ENCODE data around the gene CDK17. TPM values are rescaled to one million over a fixed set of nuclear protein-coding genes. Genes with fewer than 3 reads are reported as not detected.

Gene CDK17
- total RNA-seq, 1 donor from 2014 or later = 46.7 TPM

DNA sequence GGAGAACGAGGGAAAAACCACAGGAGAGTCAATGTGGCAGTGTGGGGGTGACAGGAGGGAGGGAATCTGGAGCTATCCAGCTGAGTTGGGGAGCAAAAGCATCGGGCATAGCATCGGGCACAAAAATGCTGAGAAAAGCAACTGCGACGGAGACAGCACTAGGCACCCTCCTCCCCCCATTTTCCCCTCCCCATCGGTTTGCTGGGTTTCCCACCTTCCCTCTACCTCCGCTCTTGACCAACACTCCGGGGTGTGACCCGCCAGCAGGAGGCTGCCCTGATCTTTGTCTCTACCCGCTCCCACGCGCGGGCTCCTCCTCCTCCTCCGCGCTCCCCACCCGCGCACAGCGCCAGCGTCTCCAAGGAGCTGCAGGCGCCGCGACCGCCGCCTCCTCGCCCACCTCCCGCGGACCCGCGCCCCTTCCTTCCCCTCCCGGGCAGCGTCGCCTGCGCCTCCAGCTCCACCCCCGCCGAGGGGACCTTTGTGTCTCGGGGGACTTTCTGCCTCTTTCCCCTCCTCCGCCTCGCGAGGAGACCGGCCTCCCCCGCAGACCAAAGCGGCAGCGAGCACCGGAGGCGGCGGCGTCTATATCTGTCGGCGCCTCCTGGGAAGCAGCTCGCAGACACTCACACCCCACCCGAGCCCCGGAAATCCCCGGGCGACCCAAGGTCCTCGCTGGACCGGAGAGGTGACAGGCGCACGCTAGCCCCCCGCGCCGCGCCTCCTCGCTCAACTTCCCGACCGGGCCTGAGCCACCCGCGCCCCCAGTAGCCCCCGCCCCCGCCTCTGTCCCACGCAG lies 920 bp downstream of the CDK17 start:
- peaks cover 12% of the 10 kb centered on the region for H3K9me3 Mint-ChIP-seq (ENCODE audit: unreplicated experiment)
- peaks cover 4% of the 10 kb centered on the region for H3K36me3 Mint-ChIP-seq (ENCODE audit: unreplicated experiment)
- TF ChIP-seq, protein P1, sequence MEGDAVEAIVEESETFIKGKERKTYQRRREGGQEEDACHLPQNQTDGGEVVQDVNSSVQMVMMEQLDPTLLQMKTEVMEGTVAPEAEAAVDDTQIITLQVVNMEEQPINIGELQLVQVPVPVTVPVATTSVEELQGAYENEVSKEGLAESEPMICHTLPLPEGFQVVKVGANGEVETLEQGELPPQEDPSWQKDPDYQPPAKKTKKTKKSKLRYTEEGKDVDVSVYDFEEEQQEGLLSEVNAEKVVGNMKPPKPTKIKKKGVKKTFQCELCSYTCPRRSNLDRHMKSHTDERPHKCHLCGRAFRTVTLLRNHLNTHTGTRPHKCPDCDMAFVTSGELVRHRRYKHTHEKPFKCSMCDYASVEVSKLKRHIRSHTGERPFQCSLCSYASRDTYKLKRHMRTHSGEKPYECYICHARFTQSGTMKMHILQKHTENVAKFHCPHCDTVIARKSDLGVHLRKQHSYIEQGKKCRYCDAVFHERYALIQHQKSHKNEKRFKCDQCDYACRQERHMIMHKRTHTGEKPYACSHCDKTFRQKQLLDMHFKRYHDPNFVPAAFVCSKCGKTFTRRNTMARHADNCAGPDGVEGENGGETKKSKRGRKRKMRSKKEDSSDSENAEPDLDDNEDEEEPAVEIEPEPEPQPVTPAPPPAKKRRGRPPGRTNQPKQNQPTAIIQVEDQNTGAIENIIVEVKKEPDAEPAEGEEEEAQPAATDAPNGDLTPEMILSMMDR (IDR thresholded peaks at IDR 0.05; ENCODE audit: partially characterized antibody, unreplicated experiment) = no peak
- H3K27me3 Mint-ChIP-seq (ENCODE audit: unreplicated experiment) = peaks cover 2% of the 10 kb centered on the region
- peak overlapping the region; percentile 98 for H3K4me3 Mint-ChIP-seq (ENCODE audit: unreplicated experiment)
- peak; percentile 83 for DNase-seq
- H3K4me1 Mint-ChIP-seq (ENCODE audit: low read depth, unreplicated experiment) = peaks cover 27% of the 10 kb centered on the region
- H3K27ac Mint-ChIP-seq (ENCODE audit: unreplicated experiment) = peak overlapping the region; percentile 97

DNA sequence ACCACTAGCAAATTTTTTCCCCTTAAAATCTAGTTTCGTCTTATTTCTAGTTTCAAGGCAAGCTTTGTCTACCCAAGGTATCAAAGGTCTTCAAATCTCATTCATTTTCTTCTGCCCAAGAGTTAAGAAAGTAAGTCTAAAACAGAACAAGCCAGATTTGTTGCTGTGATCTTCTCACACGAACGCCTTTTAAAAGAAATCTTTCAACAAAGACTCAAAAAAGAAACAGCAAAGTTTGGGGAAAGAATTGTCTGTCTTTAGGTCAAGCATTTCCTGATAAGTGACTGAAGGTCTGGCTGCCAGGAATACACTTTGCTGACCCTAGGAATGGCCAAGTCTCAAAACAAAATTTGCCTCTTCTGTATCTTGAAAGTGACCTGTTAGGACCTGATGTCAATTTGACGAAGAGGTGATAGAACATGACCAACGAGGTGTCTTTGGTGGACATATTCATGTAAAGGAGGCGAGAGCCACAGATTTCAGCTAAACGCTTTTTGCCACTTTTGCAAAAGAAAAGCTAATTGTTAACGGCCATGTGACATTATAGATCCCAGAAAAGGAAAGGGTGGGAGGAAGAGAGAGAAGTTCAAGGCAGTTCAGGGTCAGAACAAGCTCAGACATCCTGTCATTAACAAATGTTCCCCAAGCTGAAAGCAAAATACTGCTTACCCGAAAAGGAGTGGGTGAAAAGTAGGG lies 1.7 kb downstream of the CDK17 start:
- H3K9me3 Mint-ChIP-seq (ENCODE audit: unreplicated experiment) = peaks cover 12% of the 10 kb centered on the region
- peak overlapping the region; percentile 98 for H3K4me3 Mint-ChIP-seq (ENCODE audit: unreplicated experiment)
- H3K36me3 Mint-ChIP-seq (ENCODE audit: unreplicated experiment) = peaks cover 4% of the 10 kb centered on the region
- no peak for DNase-seq
- peak overlapping the region; percentile 97 for H3K27ac Mint-ChIP-seq (ENCODE audit: unreplicated experiment)
- TF ChIP-seq, protein P1 (IDR thresholded peaks at IDR 0.05; ENCODE audit: partially characterized antibody, unreplicated experiment) = no peak
- peaks cover 2% of the 10 kb centered on the region for H3K27me3 Mint-ChIP-seq (ENCODE audit: unreplicated experiment)
- peaks cover 27% of the 10 kb centered on the region for H3K4me1 Mint-ChIP-seq (ENCODE audit: low read depth, unreplicated experiment)

DNA sequence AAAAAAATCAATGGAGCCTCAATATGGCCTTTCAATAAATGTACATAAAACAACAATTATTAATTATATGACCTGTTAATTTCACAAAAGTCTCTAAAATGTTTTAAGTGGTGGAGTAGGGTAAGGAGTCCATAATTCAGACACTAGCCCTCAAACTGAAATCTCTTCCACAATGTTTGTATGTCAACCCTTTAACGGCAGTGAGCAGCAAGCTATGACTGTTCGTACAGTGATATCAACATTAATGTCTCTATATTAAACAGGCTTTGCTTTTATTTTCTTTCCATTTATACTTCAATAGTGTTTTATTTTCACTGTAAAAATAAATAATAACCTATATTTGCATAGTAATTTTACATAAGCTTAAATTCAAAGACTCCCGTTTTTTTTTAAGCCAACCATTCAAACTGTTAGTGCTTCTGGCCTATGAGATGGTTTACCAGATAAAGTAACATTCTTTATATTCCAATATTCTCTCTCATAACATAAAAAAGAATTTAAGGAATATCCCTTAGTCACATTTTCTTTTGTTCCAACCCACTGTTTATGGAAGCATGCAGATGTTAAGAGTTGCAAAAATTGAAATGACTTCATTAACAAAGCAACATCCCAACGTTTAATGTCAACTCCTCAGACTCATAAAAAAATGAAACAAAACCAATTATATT lies 2.3 kb downstream of the CDK17 start:
- Mint-ChIP-seq H3K9me3 (ENCODE audit: unreplicated experiment) (peaks cover 12% of the 10 kb centered on the region), H3K27ac (ENCODE audit: unreplicated experiment) (peak overlapping the region; percentile 97), H3K4me1 (ENCODE audit: low read depth, unreplicated experiment) (peaks cover 27% of the 10 kb centered on the region), H3K27me3 (ENCODE audit: unreplicated experiment) (peaks cover 2% of the 10 kb centered on the region), H3K4me3 (ENCODE audit: unreplicated experiment) (peak overlapping the region; percentile 98), H3K36me3 (ENCODE audit: unreplicated experiment) (peaks cover 4% of the 10 kb centered on the region)
- DNase-seq = no peak
- TF ChIP-seq, protein P1 (IDR thresholded peaks at IDR 0.05; ENCODE audit: partially characterized antibody, unreplicated experiment) = no peak

DNA sequence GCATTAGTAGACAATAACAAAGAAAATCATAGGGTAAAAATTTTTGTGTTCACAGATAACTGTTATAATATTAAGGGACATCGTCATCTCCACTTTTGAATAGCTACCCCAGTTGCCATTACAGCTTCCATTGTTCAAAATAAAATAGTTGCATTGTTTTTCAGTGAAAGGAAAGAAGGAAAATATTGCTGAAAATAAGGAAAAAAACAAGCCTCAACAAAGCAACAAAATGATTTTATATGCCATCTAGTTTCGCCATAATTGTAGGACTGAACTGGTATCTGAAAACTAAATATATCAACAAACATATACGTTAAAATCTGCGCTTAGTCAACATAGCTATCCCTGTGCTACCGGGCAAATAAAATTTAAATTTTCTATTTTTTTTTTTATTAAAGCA lies 3.3 kb downstream of the CDK17 start:
- Mint-ChIP-seq H3K36me3 (ENCODE audit: unreplicated experiment) (peaks cover 4% of the 10 kb centered on the region), H3K4me3 (ENCODE audit: unreplicated experiment) (peak overlapping the region; percentile 61), H3K4me1 (ENCODE audit: low read depth, unreplicated experiment) (peaks cover 27% of the 10 kb centered on the region), H3K9me3 (ENCODE audit: unreplicated experiment) (peaks cover 12% of the 10 kb centered on the region), H3K27me3 (ENCODE audit: unreplicated experiment) (peaks cover 2% of the 10 kb centered on the region), H3K27ac (ENCODE audit: unreplicated experiment) (peak overlapping the region; percentile 66)
- DNase-seq = no peak
- TF ChIP-seq, protein P1 (IDR thresholded peaks at IDR 0.05; ENCODE audit: partially characterized antibody, unreplicated experiment) = no peak

Measured in glutamatergic neuron (in vitro differentiated cells).